Activated T-cell treated with anti-CD3 and anti-CD28 coated beads, Interleukin-2, amount 50 U/mL, for 4 hours (primary cell): ENCODE results near the gene TGFBR3L. TPM values are rescaled to one million over a fixed set of nuclear protein-coding genes. Genes with fewer than 3 reads are reported as not detected.

Experiments
- ATAC-seq, 2 donors: fragments of 200-7000 bp; cut with Tn5 transposase; one replicate each; pipeline ENCODE4 v1.10.0; 2021
- DNase-seq: peaks from one replicate; pipeline ENCODE4 v3.0.0-alpha.2; 2020
- H3K27me3 Mint-ChIP-seq: one replicate; pipeline ENCODE4 v1.8.0; 2021; ENCODE audit warnings: low read depth, mixed read lengths
- H3K36me3 Mint-ChIP-seq: one replicate; pipeline ENCODE4 v1.8.0; 2022; ENCODE audit warnings: mixed read lengths; ENCODE audit not compliant: insufficient read depth
- H3K4me1 Mint-ChIP-seq: one replicate; pipeline ENCODE4 v1.8.0; 2021; ENCODE audit warnings: low read depth, mixed read lengths
- H3K4me3 Mint-ChIP-seq: one replicate; pipeline ENCODE4 v1.8.0; 2021; ENCODE audit warnings: mild to moderate bottlenecking, moderate library complexity, mixed read lengths
- H3K9me3 Mint-ChIP-seq: one replicate; pipeline ENCODE4 v1.8.0; 2021; ENCODE audit warnings: mixed read lengths
- total RNA-seq, 3 donors: library from RNA; stranded (reverse); gene quantifications; one replicate each; pipeline ENCODE4 v1.2.1, GENCODE V29; 2021

Gene TGFBR3L
- 1 to 10 TPM in 2 of 3 donors, under 1 TPM in 1; 0.74 to 2.4 (median 1.4) TPM for total RNA-seq

DNA sequence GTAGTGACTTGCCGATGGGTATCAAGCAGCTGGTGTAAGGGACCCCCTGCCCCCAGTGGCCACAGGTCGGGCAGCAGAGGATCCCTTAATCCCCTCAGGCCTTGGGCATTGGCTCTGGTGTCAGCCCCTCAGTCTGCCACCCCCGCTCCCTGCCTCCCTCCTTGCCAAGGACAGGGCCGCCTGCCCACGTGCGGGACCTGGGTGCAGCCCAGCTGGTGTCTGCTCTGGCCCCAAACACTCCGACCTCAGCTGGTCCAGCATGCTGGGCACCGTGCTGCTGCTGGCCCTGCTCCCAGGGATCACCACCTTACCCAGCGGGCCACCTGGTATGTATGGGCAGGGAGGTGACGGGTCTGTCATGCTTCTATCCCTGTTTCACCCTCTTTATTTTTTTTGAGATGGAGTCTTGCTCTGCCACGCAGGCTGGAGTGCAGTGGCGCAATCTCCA lies at the start of gene TGFBR3L:
Gene TGFBR3L (plus strand): TSS at position 233 of the 448 bp plus-strand sequence.
- Mint-ChIP-seq H3K4me3 (peak within 1 kb of the TSS; percentile 50), H3K9me3 (no peaks in the 10 kb centered on the region), H3K27me3 (peaks cover 31% of the 10 kb centered on the region), H3K36me3 (peaks cover 14% of the 10 kb centered on the region), H3K4me1 (peaks cover 16% of the 10 kb centered on the region)
- no peak for ATAC-seq
- DNase-seq: no peak

- H3K27me3 Mint-ChIP-seq: peaks cover 15% of the 10 kb centered on the region
- peak overlapping the region; percentile 25 for H3K4me3 Mint-ChIP-seq
- no peaks in the 10 kb centered on the region for H3K36me3 Mint-ChIP-seq
- DNase-seq (no peak), ATAC-seq (no peak)
- H3K9me3 Mint-ChIP-seq: no peaks in the 10 kb centered on the region
- H3K4me1 Mint-ChIP-seq: peaks cover 25% of the 10 kb centered on the region
Measured at GRCh38 chr19:7865262-7865911, 49.2 kb upstream of the TGFBR3L start.

- no peak overlapping the region for H3K4me3 Mint-ChIP-seq
- H3K4me1 Mint-ChIP-seq: peaks cover 25% of the 10 kb centered on the region
- ATAC-seq (no peak), DNase-seq (no peak)
- H3K9me3 Mint-ChIP-seq: no peaks in the 10 kb centered on the region
- H3K36me3 Mint-ChIP-seq: no peaks in the 10 kb centered on the region
- H3K27me3 Mint-ChIP-seq: peaks cover 13% of the 10 kb centered on the region
Measured at GRCh38 chr19:7866399-7867091, 48.1 kb upstream of the TGFBR3L start.

GRCh38 chr19:7867092-7867844 lies 47.4 kb upstream of the TGFBR3L start:
- H3K36me3 Mint-ChIP-seq: no peaks in the 10 kb centered on the region
- H3K27me3 Mint-ChIP-seq: peaks cover 20% of the 10 kb centered on the region
- no peak for DNase-seq
- H3K9me3 Mint-ChIP-seq: no peaks in the 10 kb centered on the region
- no peak overlapping the region for H3K4me3 Mint-ChIP-seq
- peaks cover 28% of the 10 kb centered on the region for H3K4me1 Mint-ChIP-seq
- ATAC-seq: no peak

GRCh38 chr19:7868326-7868670 lies 46.3 kb upstream of the TGFBR3L start:
- Mint-ChIP-seq H3K36me3 (no peaks in the 10 kb centered on the region), H3K4me1 (peaks cover 28% of the 10 kb centered on the region), H3K4me3 (peak overlapping the region; percentile 73), H3K27me3 (peaks cover 27% of the 10 kb centered on the region), H3K9me3 (no peaks in the 10 kb centered on the region)
- no peak for DNase-seq
- ATAC-seq: no peak

GRCh38 chr19:7868671-7869452 lies 45.8 kb upstream of the TGFBR3L start:
- peaks cover 30% of the 10 kb centered on the region for H3K27me3 Mint-ChIP-seq
- H3K4me3 Mint-ChIP-seq: peak overlapping the region; percentile 73
- H3K36me3 Mint-ChIP-seq: no peaks in the 10 kb centered on the region
- ATAC-seq: peak; percentile 80
- no peaks in the 10 kb centered on the region for H3K9me3 Mint-ChIP-seq
- peaks cover 30% of the 10 kb centered on the region for H3K4me1 Mint-ChIP-seq
- DNase-seq: peak; percentile 77

GRCh38 chr19:7869453-7869909 lies 45.1 kb upstream of the TGFBR3L start:
- H3K4me1 Mint-ChIP-seq: peaks cover 30% of the 10 kb centered on the region
- DNase-seq (peak; percentile 82), ATAC-seq (peak; percentile 65 to 69)
- no peaks in the 10 kb centered on the region for H3K9me3 Mint-ChIP-seq
- H3K4me3 Mint-ChIP-seq: peak overlapping the region; percentile 70
- H3K27me3 Mint-ChIP-seq: peaks cover 30% of the 10 kb centered on the region
- H3K36me3 Mint-ChIP-seq: no peaks in the 10 kb centered on the region

GRCh38 chr19:7869910-7870511 lies 44.6 kb upstream of the TGFBR3L start:
- no peaks in the 10 kb centered on the region for H3K36me3 Mint-ChIP-seq
- H3K4me1 Mint-ChIP-seq: peaks cover 29% of the 10 kb centered on the region
- no peaks in the 10 kb centered on the region for H3K9me3 Mint-ChIP-seq
- DNase-seq (peak; percentile 49), ATAC-seq (peak; percentile 6 to 13)
- H3K27me3 Mint-ChIP-seq: peaks cover 29% of the 10 kb centered on the region
- peak overlapping the region; percentile 56 for H3K4me3 Mint-ChIP-seq

- no peak for DNase-seq
- Mint-ChIP-seq H3K27me3 (peaks cover 25% of the 10 kb centered on the region), H3K4me1 (peaks cover 22% of the 10 kb centered on the region), H3K36me3 (no peaks in the 10 kb centered on the region), H3K4me3 (peak overlapping the region; percentile 47), H3K9me3 (no peaks in the 10 kb centered on the region)
- no peak for ATAC-seq
Measured at GRCh38 chr19:7870571-7871436, 43.8 kb upstream of the TGFBR3L start.

- Mint-ChIP-seq H3K9me3 (no peaks in the 10 kb centered on the region), H3K4me1 (peaks cover 22% of the 10 kb centered on the region), H3K36me3 (no peaks in the 10 kb centered on the region), H3K27me3 (peaks cover 29% of the 10 kb centered on the region), H3K4me3 (peak overlapping the region; percentile 47)
- DNase-seq: peak; percentile 72
- ATAC-seq: peak; percentile 2 to 4
Measured at GRCh38 chr19:7871437-7872305, 43.0 kb upstream of the TGFBR3L start.

- no peak for ATAC-seq
- H3K9me3 Mint-ChIP-seq: no peaks in the 10 kb centered on the region
- H3K4me3 Mint-ChIP-seq: peak overlapping the region; percentile 37
- no peak for DNase-seq
- H3K27me3 Mint-ChIP-seq: peaks cover 26% of the 10 kb centered on the region
- peaks cover 22% of the 10 kb centered on the region for H3K4me1 Mint-ChIP-seq
- H3K36me3 Mint-ChIP-seq: no peaks in the 10 kb centered on the region
Measured at GRCh38 chr19:7872306-7873204, 42.1 kb upstream of the TGFBR3L start.
